ENCODE measurements around the gene NRP1. TPM values are rescaled to one million over a fixed set of nuclear protein-coding genes. Genes with fewer than 3 reads are reported as not detected.
A peak's percentile ranks its signal among the peaks of the same experiment; 100 is the strongest.

NRP1 gene
- total RNA-seq, 1 donor from 2014 or later: 91.9 TPM

DNA sequence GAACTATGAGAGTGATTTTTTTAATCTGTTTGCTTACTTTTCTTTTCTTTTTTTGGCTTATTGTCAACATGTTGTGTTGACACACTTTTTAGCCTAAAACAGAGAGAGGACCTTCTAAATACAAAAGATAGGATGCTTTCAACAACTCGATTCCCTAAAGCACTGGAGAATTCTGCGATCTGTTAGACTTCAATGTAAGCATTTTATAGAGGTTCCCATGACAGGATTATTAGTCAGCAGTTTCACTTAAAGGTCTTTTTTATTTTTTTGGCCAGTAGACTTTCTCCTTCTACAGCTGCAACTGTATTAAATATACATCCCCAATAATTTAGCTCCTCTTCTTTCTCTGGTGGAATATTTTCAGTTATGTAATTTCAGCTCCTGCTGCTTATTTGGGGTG lies 12.7 kb upstream of the NRP1 start:
- no peak for DNase-seq

GRCh38 chr10:33345236-33345635 lies 10.8 kb upstream of the NRP1 start:
- DNase-seq: no peak

DNA sequence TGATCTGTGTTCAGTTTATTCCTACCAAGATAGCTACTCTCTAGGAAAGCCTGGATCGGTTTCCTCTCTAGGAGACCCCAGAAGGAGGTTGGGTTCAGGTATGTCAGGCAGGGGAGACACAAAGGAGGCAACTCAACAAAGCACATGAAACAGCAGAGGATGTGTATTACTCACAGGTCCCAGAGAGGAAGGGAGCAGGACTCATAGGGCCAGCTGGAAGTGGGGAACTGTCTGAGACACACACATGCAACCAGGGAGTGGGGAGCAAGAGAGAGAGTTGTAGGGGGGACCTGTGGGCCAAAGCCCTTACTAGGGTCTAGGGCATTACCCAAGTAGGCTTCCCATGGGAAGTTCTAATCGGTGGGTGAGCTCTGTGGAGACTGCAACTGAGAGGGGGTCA lies 10.2 kb upstream of the NRP1 start:
- no peak for DNase-seq

DNA sequence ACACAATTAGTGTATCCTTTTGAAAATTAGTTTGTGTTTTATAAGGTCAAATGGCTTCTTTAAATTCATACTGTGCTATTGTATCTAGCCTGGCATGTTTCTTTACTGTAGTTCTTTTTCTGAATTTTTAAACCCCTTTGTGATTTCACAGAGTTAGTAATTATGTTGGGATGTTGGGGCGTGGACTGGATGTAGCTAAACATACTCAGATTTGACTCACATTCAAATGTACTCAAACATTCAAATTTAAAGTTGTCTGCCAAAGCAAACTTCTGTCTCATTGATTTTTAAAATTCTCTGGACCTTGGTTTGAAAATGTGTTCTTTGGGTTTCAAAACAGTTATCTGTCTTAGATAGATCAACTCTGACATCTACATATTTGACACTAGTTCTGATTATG lies 7.2 kb upstream of the NRP1 start:
- DNase-seq: no peak

- DNase-seq: no peak
Measured at GRCh38 chr10:33337326-33337957, 3.0 kb upstream of the NRP1 start.

GRCh38 chr10:33336582-33337325 lies 2.3 kb upstream of the NRP1 start:
- DNase-seq: no peak

DNA sequence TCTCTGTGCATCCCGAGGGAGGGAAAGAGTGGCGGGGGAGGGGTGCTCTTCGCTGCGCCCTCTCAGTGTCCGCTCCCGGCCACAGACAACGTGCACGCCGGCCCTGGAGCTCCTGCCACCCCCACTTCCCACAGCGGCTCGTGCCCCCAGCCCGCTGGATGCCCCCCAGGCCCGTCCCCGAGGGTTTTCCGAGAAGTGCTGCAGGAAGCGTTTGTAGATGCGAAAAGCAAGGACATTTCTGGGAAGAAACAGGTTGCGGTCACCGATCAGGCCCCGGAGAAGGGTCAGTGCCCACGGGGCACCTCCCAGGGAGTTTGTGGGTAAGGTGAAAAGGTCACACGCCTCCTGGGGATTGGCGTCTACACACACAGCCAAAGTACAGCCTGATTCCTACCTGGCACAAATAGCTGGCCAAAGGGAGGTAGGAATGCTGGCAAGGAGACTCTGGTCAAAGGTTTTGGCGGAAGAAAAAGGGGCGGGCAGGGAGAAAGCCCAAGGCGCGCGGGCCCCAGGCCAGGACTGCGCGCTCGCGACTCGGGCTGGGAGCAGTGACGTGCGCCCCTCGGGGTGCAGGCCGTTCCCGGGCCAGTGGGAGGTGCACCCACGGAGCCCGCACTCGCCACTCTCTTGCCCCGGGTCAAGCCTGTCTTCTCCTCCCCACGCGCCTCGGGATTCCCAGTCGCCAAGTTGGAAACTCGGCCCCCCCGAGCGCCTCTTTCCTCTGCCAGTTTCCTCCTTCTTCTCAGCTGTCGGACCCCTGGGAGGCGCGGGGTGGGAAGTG lies 1.5 kb upstream of the NRP1 start:
- no peak for DNase-seq

GRCh38 chr10:33335551-33335800 lies 1.0 kb upstream of the NRP1 start:
- no peak for DNase-seq

- peak; percentile 18 for DNase-seq
Measured at GRCh38 chr10:33334805-33335550, 511 bp upstream of the NRP1 start.

GRCh38 chr10:33333260-33334101 lies 986 bp downstream of the NRP1 start:
- no peak for DNase-seq

DNA sequence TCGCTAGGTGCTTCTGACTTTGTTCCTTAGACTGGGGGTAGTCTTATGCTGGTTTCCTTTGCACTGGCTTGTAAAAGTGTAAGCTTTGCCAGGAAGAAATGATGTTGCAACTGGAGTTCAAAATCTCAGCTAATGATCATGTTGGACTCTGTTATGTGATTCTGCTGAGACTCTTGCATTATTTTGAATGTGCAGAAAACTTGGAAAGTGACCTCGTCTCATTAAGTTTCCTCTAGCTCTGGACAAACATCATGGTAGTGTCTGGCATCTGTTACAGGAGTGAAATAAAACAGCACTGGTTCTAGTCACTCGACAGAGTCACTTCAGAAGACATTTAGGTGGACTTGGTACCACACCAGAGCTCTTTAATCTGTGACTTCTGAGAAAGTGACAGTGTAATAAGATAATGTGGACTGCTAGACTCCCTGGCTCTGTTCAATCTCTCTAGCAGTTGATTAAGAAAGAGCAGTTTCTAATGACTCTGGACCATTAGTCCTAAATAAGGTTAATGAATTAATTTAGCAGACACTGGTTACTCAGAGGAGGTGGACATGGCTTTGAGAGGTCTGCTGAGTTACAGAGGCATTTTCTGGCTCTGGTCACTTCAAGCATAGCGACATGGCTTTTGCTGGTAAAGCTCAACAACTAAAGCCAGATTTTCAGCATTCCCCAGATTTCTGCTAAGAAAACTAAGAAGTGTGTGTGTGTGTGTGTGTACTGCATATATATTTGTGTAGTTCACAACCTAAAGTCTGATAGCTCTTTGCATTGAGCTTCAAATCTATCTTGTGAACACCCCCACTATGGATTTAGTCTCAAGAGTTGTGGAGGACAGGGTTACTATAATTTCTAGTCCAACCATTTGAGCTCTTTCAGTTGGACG lies 2.0 kb downstream of the NRP1 start:
- no peak for DNase-seq

- no peak for DNase-seq
Measured at GRCh38 chr10:33331379-33331694, 3.1 kb downstream of the NRP1 start.

DNA sequence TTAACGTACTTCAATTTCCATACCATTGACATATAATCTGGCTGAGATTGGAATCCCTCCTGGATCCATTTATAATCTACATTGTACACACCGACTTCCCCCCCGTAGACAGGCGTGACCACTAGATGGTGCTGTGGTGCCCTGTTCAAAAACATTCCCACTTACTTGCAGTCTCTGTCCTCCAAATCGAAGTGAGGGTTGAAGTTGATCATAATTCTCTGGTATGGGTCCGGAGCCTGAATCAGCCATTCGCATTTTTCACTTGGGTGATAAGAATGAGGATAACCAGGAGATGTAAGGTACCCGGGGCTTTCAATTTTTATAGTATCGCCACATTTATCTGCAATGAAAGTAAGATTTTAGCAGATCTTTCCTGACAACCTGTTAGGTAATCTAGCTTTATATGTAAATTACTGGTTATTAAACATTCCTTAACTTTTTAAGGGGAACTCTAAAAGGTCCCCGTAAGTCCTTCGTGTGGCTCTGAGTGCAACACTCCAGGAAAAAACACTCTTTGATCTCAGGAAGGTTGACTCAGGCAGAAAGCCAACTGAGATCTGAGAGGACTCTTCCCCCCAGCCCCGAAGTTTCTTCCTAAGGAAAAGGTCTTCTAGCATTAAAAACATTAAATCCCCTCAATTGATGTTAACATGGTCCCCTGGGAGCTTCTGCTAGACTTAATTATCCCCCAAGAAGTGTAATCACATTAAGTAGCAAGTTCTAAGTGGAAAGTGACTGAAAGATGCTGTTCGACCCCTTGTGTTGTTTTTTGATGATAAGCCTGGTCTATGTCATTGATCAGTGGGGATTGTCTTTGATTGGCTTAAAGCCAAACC lies 3.7 kb downstream of the NRP1 start:
- DNase-seq: peak; percentile 74

DNA sequence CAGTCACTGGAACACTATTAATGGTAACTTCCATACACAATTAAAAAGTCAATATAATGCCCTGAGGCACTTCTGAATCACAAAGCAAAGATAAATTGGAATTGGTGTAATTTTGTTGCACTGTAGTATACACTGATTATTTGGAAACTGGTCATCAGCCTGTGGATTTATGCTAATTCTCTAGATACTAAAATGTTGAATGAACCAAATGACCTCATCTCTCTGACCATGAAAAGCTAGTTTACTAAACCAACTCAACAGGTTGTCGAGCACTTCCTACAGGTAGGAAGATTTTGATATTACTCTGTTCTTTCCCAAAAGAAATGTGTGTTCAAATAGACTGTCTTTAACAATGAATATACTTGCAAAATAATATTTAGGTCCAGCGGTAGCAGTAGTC lies 5.3 kb downstream of the NRP1 start:
- DNase-seq: no peak

DNA sequence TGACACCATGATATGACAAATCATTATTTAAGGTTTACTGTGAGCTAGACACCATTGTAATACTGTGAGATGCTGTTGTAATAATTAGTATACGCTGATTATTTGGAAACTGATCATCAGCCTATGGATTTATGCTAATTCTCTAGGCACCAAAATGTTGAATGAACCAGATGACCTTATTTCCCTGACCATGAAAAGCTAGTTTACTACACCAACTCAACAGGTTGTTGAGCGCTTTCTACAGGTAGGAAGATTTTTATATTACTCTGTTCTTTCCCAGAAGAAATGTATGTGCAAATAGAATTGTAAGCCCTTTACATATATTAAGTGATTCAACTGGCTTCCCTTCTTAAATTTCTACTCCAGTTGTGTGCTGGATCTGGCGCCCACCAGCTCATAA lies 6.2 kb downstream of the NRP1 start:
- DNase-seq: no peak

- no peak for DNase-seq
Measured at GRCh38 chr10:33327751-33328150, 6.7 kb downstream of the NRP1 start.

- DNase-seq: no peak
Measured at GRCh38 chr10:33326933-33327332, 7.5 kb downstream of the NRP1 start.

DNA sequence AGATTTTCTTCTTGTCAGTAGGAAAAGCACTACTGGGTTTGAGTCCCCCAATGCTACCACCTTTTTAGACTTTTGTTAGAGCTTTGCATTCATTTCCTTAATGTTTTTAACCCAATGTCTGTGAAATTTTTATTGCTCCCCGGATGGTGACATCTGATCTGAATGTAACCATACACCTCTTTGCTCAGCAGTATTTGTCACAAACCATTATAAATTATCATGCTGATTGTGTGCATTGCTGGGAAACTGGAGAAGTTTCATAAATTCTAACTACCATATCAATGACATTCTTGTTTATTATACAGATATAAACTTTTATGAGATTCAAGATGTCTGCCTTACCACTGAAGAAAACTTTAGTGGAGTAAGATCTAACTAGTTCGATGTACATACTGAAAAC lies 8.5 kb downstream of the NRP1 start:
- no peak for DNase-seq

- DNase-seq: no peak
Measured at GRCh38 chr10:33323721-33324120, 10.7 kb downstream of the NRP1 start.

DNA sequence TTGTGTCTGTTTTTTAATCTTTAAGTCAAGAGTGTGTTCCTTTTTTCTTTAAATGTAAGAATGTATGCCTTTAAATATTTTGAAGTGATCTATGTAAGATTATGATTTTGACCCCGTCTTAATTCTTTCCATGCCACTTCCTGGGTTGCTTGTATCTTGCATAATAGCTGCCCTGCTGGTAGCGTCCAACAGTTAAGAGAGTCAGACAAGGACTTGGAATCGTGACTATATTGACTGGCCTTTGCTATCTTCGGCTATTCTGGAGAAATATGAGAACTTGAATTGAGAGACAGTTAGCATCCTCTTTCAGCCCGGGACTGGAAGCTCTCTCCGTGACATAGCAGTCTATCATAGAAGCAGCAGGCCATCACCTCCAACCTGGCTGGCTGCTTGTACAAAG lies 13.0 kb downstream of the NRP1 start:
- DNase-seq: no peak

Data from occipital lobe (tissue), 2 donors.